Neural cell (in vitro differentiated cells): ENCODE data around the gene TCTN1. TPM values are rescaled to one million over a fixed set of nuclear protein-coding genes. Genes with fewer than 3 reads are reported as not detected.

ENCODE experiments used
- H2AFZ ChIP-seq: fragments of 200-600, 300-800 bp; sonication (generic), shearing (Covaris generic); 2 replicates; pipeline ENCODE4 v1.6.0; 2014; ENCODE audit warnings: low read depth, mild to moderate bottlenecking, antibody characterized with exemption, low read length, moderate library complexity
- H3F3A ChIP-seq: fragments of 200-600 bp; shearing (Covaris generic); 2 replicates; pipeline ENCODE4 v1.6.1; 2016; ENCODE audit warnings: mild to moderate bottlenecking, moderate library complexity, mixed read lengths, antibody characterized with exemption, low read length; ENCODE audit not compliant: insufficient read depth, poor library complexity, severe bottlenecking
- H3K27ac ChIP-seq: fragments of 200-600, 300-800 bp; sonication (generic), shearing (Covaris generic); 2 replicates; pipeline ENCODE4 v1.5.1; 2014; ENCODE audit warnings: mild to moderate bottlenecking, low read length, moderate library complexity
- H3K27me3 ChIP-seq: fragments of 300-800, 200-600 bp; sonication (generic), shearing (Covaris generic); 2 replicates; pipeline ENCODE4 v1.6.0; 2014; ENCODE audit warnings: mild to moderate bottlenecking, low read depth, low read length, moderate library complexity; ENCODE audit not compliant: insufficient read depth
- H3K36me3 ChIP-seq: fragments of 300-800, 200-600 bp; sonication (generic), shearing (Covaris generic); 2 replicates; pipeline ENCODE4 v1.5.1; 2014; ENCODE audit warnings: mild to moderate bottlenecking, antibody characterized with exemption, low read length, moderate library complexity; ENCODE audit not compliant: insufficient read depth
- H3K4me2 ChIP-seq: fragments of 300-800, 200-600 bp; sonication (generic), shearing (Covaris generic); 2 replicates; pipeline ENCODE4 v1.6.0; 2014; ENCODE audit warnings: mild to moderate bottlenecking, low read length
- H3K4me3 ChIP-seq: fragments of 300-800, 200-600 bp; sonication (generic), shearing (Covaris generic); 2 replicates; pipeline ENCODE4 v1.5.1; 2014; ENCODE audit warnings: mild to moderate bottlenecking, low read length, moderate library complexity
- H3K79me2 ChIP-seq: fragments of 200-600 bp; shearing (Covaris generic); replicated peaks from 2 replicates; pipeline ENCODE4 v1.6.0; 2014; ENCODE audit warnings: mild to moderate bottlenecking, low read length, moderate library complexity; ENCODE audit not compliant: insufficient read depth
- H3K9ac ChIP-seq: fragments of 300-800, 200-600 bp; sonication (generic), shearing (Covaris generic); 2 replicates; pipeline ENCODE4 v1.6.1; 2016; ENCODE audit warnings: mild to moderate bottlenecking, low read length, mixed read lengths
- H3K9me2 ChIP-seq: fragments of 200-600 bp; shearing (Covaris generic); 2 replicates; pipeline ENCODE4 v1.6.1; 2016; ENCODE audit warnings: mild to moderate bottlenecking, low read length, mixed read lengths; ENCODE audit not compliant: insufficient read depth
- H3K9me3 ChIP-seq: fragments of 200-600, 300-800 bp; sonication (generic), shearing (Covaris generic); 2 replicates; pipeline ENCODE4 v1.6.1; 2016; ENCODE audit warnings: mild to moderate bottlenecking, mixed run types, low read length, moderate library complexity, mixed read lengths
- H4K20me1 ChIP-seq: fragments of 200-600 bp; shearing (Covaris generic); 2 replicates; pipeline ENCODE4 v1.6.1; 2016; ENCODE audit warnings: mild to moderate bottlenecking, mixed run types; ENCODE audit not compliant: insufficient read depth
- CTCF ChIP-seq: fragments of 450-650 bp; IDR thresholded peaks from 2 replicates; pipeline ENCODE4 v1.5.1; 2014; ENCODE audit warnings: antibody characterized with exemption, mild to moderate bottlenecking, moderate library complexity; ENCODE audit not compliant: poor library complexity, severe bottlenecking
- EP300 ChIP-seq: fragments of 450-650 bp; conservative IDR thresholded peaks from 2 replicates; pipeline ENCODE4 v1.6.1; 2014; ENCODE audit warnings: antibody characterized with exemption, mild to moderate bottlenecking, moderate library complexity; ENCODE audit not compliant: poor library complexity, severe bottlenecking
- EZH2 ChIP-seq: fragments of 200-600, 300-800 bp; shearing (Covaris generic), sonication (generic); IDR thresholded peaks from 2 replicates; pipeline ENCODE4 v1.6.1; 2014; ENCODE audit warnings: antibody characterized with exemption, low read length, borderline replicate concordance, mild to moderate bottlenecking; ENCODE audit not compliant: insufficient read depth, poor library complexity, severe bottlenecking
- MXI1 ChIP-seq: fragments of 450-650 bp; conservative IDR thresholded peaks from 2 replicates; pipeline ENCODE4 v1.6.1; 2014; ENCODE audit warnings: antibody characterized with exemption, mild to moderate bottlenecking; ENCODE audit not compliant: poor library complexity, severe bottlenecking
- POLR2AphosphoS5 ChIP-seq: IDR thresholded peaks from 2 replicates; pipeline ENCODE4 v1.6.1; 2012
- RAD21 ChIP-seq: fragments of 450-650 bp; conservative IDR thresholded peaks from 2 replicates; pipeline ENCODE4 v1.6.1; 2014; ENCODE audit warnings: antibody characterized with exemption, mild to moderate bottlenecking, moderate library complexity
- REST ChIP-seq: IDR thresholded peaks from 2 replicates; pipeline ENCODE4 v1.6.1; 2012; ENCODE audit warnings: borderline replicate concordance
- SMC3 ChIP-seq: fragments of 450-650 bp; conservative IDR thresholded peaks from 2 replicates; pipeline ENCODE4 v1.6.1; 2014; ENCODE audit warnings: antibody characterized with exemption, mild to moderate bottlenecking, moderate library complexity; ENCODE audit not compliant: poor library complexity
- TAF1 ChIP-seq: IDR thresholded peaks from 2 replicates; pipeline ENCODE4 v1.6.1; 2012; ENCODE audit warnings: low read depth
- polyA plus RNA-seq: library from polyadenylated mRNA; depleted of rRNA; stranded (reverse); fragments of >200 nt; gene quantifications from 2 replicates; pipeline ENCODE4 v1.2.3, GENCODE V29; 2014

TCTN1 gene
- polyA plus RNA-seq, 1 donor from 2014 or later = 58.3 TPM

GRCh38 chr12:110627500-110628195 is 13.7 kb downstream of the TCTN1 start:
- no peak overlapping the region for H3K27ac ChIP-seq
- no peak overlapping the region for H3K9ac ChIP-seq
- H4K20me1 ChIP-seq = no peaks in the 10 kb centered on the region
- H3K4me3 ChIP-seq = no peak overlapping the region
- no peaks in the 10 kb centered on the region for H3F3A ChIP-seq
- no peaks in the 10 kb centered on the region for H3K9me2 ChIP-seq
- no peak overlapping the region for H3K4me2 ChIP-seq
- TF ChIP-seq TAF1 (no peak), RAD21 (no peak), POLR2AphosphoS5 (no peak), CTCF (no peak), SMC3 (no peak), REST (no peak), MXI1 (no peak), EP300 (no peak), EZH2 (no peak)
- H3K36me3 ChIP-seq = no peaks in the 10 kb centered on the region
- H2AFZ ChIP-seq = no peak overlapping the region
- H3K9me3 ChIP-seq = no peaks in the 10 kb centered on the region
- H3K79me2 ChIP-seq = no peaks in the 10 kb centered on the region
- no peaks in the 10 kb centered on the region for H3K27me3 ChIP-seq

- TF ChIP-seq EZH2 (no peak), REST (no peak), TAF1 (no peak), SMC3 (no peak), CTCF (no peak), MXI1 (no peak), EP300 (no peak), POLR2AphosphoS5 (no peak)
- H3K27ac ChIP-seq = no peak overlapping the region
- H3K4me3 ChIP-seq = no peak overlapping the region
- no peaks in the 10 kb centered on the region for H3K27me3 ChIP-seq
- no peaks in the 10 kb centered on the region for H4K20me1 ChIP-seq
- no peaks in the 10 kb centered on the region for H3F3A ChIP-seq
- H3K9me2 ChIP-seq = no peaks in the 10 kb centered on the region
- no peak overlapping the region for H3K4me2 ChIP-seq
- H3K36me3 ChIP-seq = no peaks in the 10 kb centered on the region
- H3K9ac ChIP-seq = no peak overlapping the region
- no peaks in the 10 kb centered on the region for H3K79me2 ChIP-seq
- no peak overlapping the region for H2AFZ ChIP-seq
- H3K9me3 ChIP-seq = no peaks in the 10 kb centered on the region
Observed at GRCh38 chr12:110635055-110635454, 21.1 kb downstream of the TCTN1 start.
